Measurements from ENCODE around the gene ACTR1A.

Gene ACTR1A

DNA sequence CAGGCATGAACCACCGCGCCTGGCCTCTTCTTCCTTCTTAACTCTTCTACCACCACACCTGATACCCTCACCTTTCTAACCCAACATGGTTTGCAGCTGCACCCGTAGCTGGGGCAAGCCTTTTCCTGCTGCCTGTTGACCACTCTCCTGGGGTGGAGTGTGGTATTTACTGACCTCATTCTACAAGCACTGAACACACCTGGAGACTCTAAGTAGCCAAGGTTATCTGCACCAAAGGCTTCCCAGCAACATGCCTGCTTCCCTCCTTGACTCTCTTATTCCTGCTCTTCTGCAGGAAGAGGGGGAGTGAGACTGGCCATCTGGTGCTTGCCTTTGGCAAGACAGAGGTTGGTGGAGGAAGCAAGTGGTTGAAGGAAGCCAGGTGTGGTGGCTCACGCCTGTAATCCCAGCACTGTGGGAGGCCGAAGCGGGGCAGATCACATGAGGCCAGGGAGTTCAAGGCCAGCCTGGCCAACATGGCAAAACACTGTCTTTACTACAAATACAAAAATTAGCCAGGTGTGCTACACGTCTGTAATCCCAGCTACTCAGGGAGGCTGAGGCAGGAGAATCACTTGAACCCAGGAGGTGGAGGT, 10.1 kb downstream of the ACTR1A start:
- DNase-seq (ENCODE audit: low read depth, low spot score), result no peak
- H3K27ac ChIP-seq, result no peak overlapping the region

DNA sequence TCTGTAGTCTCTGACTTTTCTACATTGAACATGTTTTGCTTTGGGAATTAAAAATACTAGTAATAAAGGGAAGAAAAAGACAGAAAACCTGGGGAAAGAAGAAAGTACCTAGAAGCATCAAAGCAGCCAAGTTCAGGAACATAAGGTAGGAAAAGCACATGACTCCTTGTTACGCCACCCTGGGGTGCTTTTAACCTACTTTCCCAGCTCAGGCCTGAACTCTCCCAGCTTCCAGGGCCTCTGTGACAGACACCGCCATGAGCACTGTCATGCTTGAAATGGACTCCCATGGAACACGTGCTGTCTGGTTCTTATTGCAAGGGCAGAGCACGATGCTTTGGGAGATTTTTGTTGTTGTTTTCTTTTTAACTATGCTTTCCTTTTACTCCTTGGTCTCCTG, 11.4 kb downstream of the ACTR1A start:
- DNase-seq (ENCODE audit: low read depth, low spot score), result no peak
- H3K27ac ChIP-seq, result no peak overlapping the region

DNA sequence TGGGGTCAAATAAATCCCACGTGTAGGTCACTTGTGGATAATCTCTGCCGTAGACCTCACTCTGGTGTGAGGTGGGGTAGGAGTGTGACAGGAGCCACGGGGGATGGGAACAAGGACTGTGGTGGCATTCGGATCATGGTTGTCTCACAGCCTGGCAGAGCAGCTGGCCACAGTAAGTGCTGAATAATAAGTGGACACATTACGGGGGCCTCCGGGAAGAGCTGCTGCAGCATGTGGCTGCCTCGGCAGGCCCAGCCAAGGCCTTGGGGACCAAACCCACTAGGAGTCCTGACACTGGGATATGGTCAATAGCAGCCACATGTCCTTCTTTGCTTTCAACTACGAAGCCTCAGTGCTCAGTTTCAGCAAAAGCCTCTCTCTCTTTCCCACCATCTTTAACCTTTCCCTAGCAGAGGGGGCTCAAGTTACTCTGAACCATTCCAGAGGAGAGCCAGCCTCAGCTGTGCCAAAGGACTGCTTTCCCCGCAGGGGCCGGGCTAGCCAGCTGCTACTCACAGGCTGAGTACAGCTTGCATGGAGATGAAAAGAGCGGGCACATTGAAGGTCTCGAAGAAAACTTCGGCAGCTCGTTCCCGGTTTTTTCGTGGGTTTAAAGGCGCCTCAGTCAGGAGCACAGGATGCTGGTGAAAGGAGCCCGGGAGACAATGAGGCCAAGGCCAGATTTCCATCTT, 17.3 kb downstream of the ACTR1A start:
- no peak overlapping the region for H3K27ac ChIP-seq

GRCh38 chr10:102484021-102484420, 18.5 kb downstream of the ACTR1A start:
- DNase-seq (ENCODE audit: low read depth, low spot score), result no peak

More for the DNA sequence above, 17.3 kb downstream of the ACTR1A start:
- DNase-seq (ENCODE audit: low read depth, low spot score), result no peak

GRCh38 chr10:102480396-102480795, 22.1 kb downstream of the ACTR1A start:
- no peak for DNase-seq (ENCODE audit: low read depth, low spot score)
- no peak overlapping the region for H3K27ac ChIP-seq

More at GRCh38 chr10:102484021-102484420, 18.5 kb downstream of the ACTR1A start:
- H3K27ac ChIP-seq, result no peak overlapping the region

- no peak for DNase-seq (ENCODE audit: low read depth, low spot score)
- no peak overlapping the region for H3K27ac ChIP-seq
These were observed 22.9 kb downstream of the ACTR1A start for GRCh38 chr10:102479651-102480050.

GRCh38 chr10:102476466-102477141, 25.9 kb downstream of the ACTR1A start:
- DNase-seq (ENCODE audit: low read depth, low spot score), result no peak
- H3K27ac ChIP-seq, result no peak overlapping the region

DNA sequence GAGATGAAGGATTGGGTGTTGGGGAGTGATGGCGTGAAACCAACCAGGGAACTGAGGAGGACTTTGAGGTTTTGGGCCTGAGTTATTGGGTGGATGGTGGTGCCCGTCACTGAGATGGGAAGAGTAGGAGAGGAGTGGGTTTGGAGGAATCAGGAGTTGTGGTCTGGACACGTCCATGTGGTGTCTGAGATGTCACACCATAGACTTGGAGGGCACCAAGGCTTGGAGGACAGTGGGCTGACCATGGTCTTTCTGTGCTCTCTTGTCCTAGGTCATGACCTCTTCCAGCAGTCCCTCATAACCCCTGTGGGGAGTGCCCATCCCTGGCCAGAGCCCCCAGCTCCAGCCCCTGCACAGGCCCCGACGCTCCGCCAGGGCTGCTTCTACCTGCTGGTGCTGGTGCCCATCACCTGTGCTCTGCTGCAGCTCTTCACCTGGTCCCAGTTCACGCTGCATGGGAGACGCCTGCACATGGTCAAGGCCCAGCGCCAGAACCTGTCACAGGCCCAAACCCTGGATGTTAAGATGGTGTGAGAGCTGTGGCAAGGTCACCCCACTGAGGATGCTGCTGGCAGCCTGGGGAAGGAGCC, 27.0 kb downstream of the ACTR1A start:
- no peak overlapping the region for H3K27ac ChIP-seq
- DNase-seq (ENCODE audit: low read depth, low spot score), result no peak

DNA sequence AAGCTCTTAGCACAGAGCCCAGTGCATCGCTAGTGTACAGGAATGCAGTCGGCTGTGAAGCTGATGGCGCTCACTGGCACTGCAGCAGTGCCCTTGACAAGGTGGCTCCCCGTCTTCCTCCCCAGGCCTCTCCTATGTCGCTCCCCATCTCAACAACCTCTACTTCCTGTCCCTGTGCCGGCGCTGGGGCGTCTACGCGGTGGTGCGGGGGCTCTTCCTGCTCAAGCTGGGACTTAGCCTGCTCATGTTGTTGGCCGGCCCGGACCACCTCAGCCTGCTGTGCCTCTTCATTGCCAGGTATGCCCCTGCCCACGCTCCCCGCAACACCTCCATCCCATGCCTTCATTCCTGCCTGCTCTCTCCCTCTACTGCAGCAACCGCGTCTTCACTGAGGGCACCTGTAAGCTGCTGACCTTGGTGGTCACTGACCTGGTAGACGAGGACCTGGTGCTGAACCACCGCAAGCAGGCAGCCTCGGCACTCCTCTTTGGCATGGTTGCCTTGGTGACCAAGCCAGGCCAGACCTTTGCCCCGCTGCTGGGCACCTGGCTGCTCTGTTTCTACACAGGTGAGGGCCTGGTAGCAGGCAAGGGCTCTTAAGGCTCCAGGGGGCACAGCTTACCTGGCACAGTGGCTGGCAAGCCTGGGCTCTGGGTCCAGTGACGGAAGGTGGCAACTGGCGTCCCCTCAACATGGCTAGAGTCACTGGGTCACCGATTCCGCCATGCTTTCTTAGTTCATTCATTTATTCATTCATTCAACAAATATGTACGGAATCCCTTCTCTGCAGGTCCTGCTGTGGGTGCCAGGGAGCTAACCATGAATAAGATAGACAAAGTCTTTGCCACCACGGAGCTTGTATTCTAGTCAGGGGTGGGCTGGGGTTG, 28.8 kb downstream of the ACTR1A start:
- no peak overlapping the region for H3K27ac ChIP-seq
- no peak for DNase-seq (ENCODE audit: low read depth, low spot score)

- no peak for DNase-seq (ENCODE audit: low read depth, low spot score)
- H3K27ac ChIP-seq, result no peak overlapping the region
These were observed 31.6 kb downstream of the ACTR1A start for GRCh38 chr10:102470579-102471546.

DNA sequence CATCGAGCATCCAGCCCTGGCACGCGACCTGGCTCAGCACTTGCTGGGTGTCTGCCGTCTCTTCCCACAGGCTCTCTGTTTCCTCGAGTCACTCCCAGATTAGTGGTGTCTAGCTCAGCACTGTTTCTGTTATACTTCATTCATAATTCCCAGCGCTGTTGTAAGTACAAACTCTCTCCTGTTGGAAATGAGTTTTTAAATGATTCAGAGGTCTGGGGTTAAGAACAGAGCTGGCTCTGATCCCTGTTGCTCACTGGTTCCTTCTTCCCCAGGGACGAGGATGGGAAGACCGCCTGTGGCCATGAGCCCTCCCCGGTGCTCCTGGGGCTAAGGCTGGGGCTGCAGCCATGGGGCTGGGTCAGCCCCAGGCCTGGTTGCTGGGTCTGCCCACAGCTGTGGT, 33.8 kb downstream of the ACTR1A start:
- no peak for DNase-seq (ENCODE audit: low read depth, low spot score)

GRCh38 chr10:102467971-102468438, 34.5 kb downstream of the ACTR1A start:
- DNase-seq (ENCODE audit: low read depth, low spot score), result no peak
- no peak overlapping the region for H3K27ac ChIP-seq

More for the DNA sequence above, 33.8 kb downstream of the ACTR1A start:
- no peak overlapping the region for H3K27ac ChIP-seq

- DNase-seq (ENCODE audit: low read depth, low spot score), result no peak
- no peak overlapping the region for H3K27ac ChIP-seq
These were observed 35.2 kb downstream of the ACTR1A start for GRCh38 chr10:102467318-102467717.

DNA sequence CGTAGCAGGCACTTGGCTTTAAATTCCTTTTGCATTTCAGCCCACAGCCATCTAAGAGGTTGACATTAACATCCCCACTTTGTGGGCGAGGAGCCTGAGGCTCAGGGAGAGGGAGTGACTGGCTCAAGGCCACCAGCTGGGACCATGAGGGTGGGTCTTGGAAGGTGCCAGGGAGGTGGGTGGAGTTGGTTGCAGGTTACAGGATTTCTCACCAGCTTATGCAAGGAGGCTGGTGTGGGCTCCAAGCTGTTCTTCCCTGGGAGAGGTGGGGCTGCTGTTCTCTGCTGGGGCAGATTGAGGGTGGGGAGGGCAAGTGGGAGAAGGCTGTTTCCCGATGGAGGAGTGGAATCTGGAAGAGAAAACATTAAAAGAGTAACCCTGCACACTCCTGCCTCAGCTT, 37.0 kb downstream of the ACTR1A start:
- no peak for DNase-seq (ENCODE audit: low read depth, low spot score)
- H3K27ac ChIP-seq, result no peak overlapping the region

DNA sequence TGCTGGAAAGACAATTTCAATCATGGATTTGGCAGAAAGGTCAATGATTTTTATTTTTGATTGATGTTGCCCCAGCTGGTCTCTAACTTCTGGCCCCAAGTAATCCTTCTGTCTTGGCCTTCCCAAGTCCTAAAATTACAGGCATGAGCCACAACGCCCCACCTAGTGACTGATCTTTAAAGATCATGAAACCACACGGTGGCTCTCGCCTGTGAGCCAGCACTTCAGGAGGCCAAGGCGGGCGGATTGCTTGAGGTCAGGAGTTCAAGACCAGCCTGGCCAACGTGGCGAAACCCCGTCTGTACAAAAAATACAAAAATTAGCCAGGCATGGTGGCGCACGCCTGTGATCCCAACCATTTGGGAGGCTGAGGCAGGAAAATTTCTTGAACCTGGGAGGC, 38.5 kb downstream of the ACTR1A start:
- H3K27ac ChIP-seq, result no peak overlapping the region
- DNase-seq (ENCODE audit: low read depth, low spot score), result no peak

- DNase-seq (ENCODE audit: low read depth, low spot score), result no peak
- no peak overlapping the region for H3K27ac ChIP-seq
These were observed 39.9 kb downstream of the ACTR1A start for GRCh38 chr10:102462512-102463054.

DNA sequence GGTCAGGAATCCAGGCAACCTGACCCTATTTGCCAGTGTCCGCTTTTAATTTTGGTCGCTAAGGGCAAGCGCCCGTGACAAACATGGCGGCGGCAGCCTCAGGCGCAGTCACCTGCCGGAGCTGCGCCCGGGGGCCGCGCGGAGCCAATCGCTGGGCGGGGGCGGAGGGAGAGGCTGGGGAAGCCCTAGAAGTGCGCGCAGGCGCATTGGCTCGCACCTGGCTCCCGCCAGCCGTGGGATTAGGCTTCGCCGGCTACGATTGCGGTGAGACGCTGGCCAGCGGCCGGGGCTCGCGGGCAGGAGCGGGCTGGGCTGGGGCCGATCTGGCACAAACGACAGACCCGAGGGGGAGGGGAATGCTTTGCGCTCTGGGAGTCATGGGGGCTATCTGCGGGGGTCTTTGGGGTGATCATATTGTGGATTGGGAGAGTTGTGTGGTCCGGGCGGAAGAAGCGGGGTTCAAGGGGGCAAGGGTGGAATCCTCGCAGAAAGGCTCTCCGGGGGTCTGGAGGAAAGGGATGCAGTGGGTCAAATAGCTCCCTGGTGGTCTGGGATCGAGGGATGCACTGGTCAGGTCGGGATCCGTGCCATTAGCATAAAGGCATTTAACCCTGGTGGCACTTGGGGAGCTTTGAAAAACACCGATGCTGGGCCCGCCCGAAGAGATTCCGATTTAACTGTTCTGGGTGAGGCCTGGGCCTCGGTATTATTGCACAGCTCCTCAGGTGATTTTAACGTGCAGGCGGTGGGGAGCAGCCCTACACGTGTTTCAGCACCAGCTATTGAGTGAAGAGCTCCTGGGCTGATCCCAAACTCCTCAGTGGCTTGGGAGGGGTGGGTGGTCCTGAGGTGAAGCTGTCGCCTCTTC, 41.1 kb downstream of the ACTR1A start:
- H3K27ac ChIP-seq, result no peak overlapping the region

DNA sequence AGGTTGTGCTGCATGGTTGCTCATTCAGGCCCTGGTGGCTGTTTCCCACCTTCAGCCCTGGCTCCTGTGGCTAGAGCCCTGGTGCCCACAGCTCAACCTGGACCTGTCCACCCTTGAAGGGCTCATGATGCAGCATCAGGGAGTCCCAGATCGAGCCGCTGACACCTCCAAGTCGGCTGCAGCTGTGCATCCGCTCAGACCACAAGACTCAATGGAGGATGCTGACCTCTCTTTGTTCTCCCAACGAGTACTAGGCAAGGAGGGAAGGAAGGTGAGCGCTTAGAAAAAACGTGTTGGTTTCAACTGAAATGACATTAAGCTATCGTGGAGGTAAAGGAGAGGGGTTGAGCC, 41.7 kb downstream of the ACTR1A start:
- H3K27ac ChIP-seq, result no peak overlapping the region
- DNase-seq (ENCODE audit: low read depth, low spot score), result no peak

More for the DNA sequence above, 41.1 kb downstream of the ACTR1A start:
- no peak for DNase-seq (ENCODE audit: low read depth, low spot score)

Measured in epithelial cell of prostate (primary cell).